H9 (cell line): Measurements from ENCODE around the gene PDZD4. TPM values are rescaled to one million over a fixed set of nuclear protein-coding genes. Genes with fewer than 3 reads are reported as not detected.
A peak's percentile ranks its signal among the peaks of the same experiment; 100 is the strongest.

Experiments used
- DNase-seq: peaks from one replicate; pipeline ENCODE4 v3.0.0-alpha.2; 2017
- H2AFZ ChIP-seq: one replicate; pipeline ENCODE4 v1.6.1; 2013; ENCODE audit warnings: mild to moderate bottlenecking, low read length, control low read depth, moderate library complexity
- H2AK5ac ChIP-seq: 2 replicates; pipeline ENCODE4 v1.6.1; 2013; ENCODE audit warnings: low read length, control low read depth, mixed read lengths; ENCODE audit not compliant: insufficient read length
- H2BK120ac ChIP-seq: one replicate; pipeline ENCODE4 v1.6.1; 2013; ENCODE audit warnings: low read depth, mild to moderate bottlenecking, low read length, control low read depth, inconsistent platforms; ENCODE audit not compliant: poor library complexity, severe bottlenecking
- H2BK12ac ChIP-seq: 2 replicates; pipeline ENCODE4 v1.6.1; 2013; ENCODE audit warnings: low read length, control low read depth, mixed read lengths, low read depth; ENCODE audit not compliant: insufficient read length
- H2BK15ac ChIP-seq: 2 replicates; pipeline ENCODE4 v1.6.1; 2013; ENCODE audit warnings: low read depth, low read length, control low read depth
- H2BK20ac ChIP-seq: one replicate; pipeline ENCODE4 v1.6.1; 2013; ENCODE audit warnings: low read depth, mild to moderate bottlenecking, low read length, control low read depth, inconsistent platforms; ENCODE audit not compliant: poor library complexity, severe bottlenecking
- H2BK5ac ChIP-seq: 2 replicates; pipeline ENCODE4 v1.6.1; 2013; ENCODE audit warnings: low read length, control low read depth, mixed read lengths; ENCODE audit not compliant: insufficient read length
- H3K14ac ChIP-seq: 2 replicates; pipeline ENCODE4 v1.6.1; 2013; ENCODE audit warnings: low read length, control low read depth; ENCODE audit not compliant: insufficient read depth
- H3K18ac ChIP-seq: 2 replicates; pipeline ENCODE4 v1.6.1; 2013; ENCODE audit warnings: low read depth, mild to moderate bottlenecking, mixed read lengths, low read length, control low read depth; ENCODE audit not compliant: insufficient read length
- H3K23ac ChIP-seq: 2 replicates; pipeline ENCODE4 v1.6.1; 2013; ENCODE audit warnings: low read length, control low read depth, mixed read lengths, low read depth; ENCODE audit not compliant: insufficient read length
- H3K23me2 ChIP-seq: 2 replicates; pipeline ENCODE4 v1.6.1; 2013; ENCODE audit warnings: low read depth, mild to moderate bottlenecking, mixed read lengths, low read length, control low read depth; ENCODE audit not compliant: insufficient read length, poor library complexity, severe bottlenecking
- H3K27ac ChIP-seq: 2 replicates; pipeline ENCODE4 v1.5.1; 2013; ENCODE audit warnings: low read length, control low read depth, mixed read lengths, low read depth; ENCODE audit not compliant: insufficient read length
- H3K27me3 ChIP-seq: 2 replicates; pipeline ENCODE4 v1.6.1; 2013; ENCODE audit warnings: low read length, control low read depth, inconsistent platforms; ENCODE audit not compliant: insufficient read depth
- H3K4ac ChIP-seq: 2 replicates; pipeline ENCODE4 v1.6.1; 2013; ENCODE audit warnings: low read depth, mild to moderate bottlenecking, control low read depth, inconsistent platforms, low read length, moderate library complexity
- H3K4me1 ChIP-seq: 2 replicates; pipeline ENCODE4 v1.6.1; 2013; ENCODE audit warnings: low read length, control low read depth, inconsistent platforms; ENCODE audit not compliant: insufficient read depth
- H3K4me2 ChIP-seq: 2 replicates; pipeline ENCODE4 v1.6.1; 2013; ENCODE audit warnings: low read length, control low read depth, mixed read lengths; ENCODE audit not compliant: insufficient read length, insufficient read depth
- H3K56ac ChIP-seq: 2 replicates; pipeline ENCODE4 v1.6.1; 2013; ENCODE audit warnings: low read depth, mild to moderate bottlenecking, mixed read lengths, low read length, control low read depth; ENCODE audit not compliant: insufficient read length
- H3K79me1 ChIP-seq: 2 replicates; pipeline ENCODE4 v1.6.1; 2013; ENCODE audit warnings: low read depth, mild to moderate bottlenecking, moderate library complexity, low read length, control low read depth, inconsistent platforms; ENCODE audit not compliant: insufficient read depth, poor library complexity, severe bottlenecking
- H3K79me2 ChIP-seq: 2 replicates; pipeline ENCODE4 v1.6.1; 2013; ENCODE audit warnings: low read length, control low read depth, inconsistent platforms; ENCODE audit not compliant: insufficient read depth
- H3K9ac ChIP-seq: 2 replicates; pipeline ENCODE4 v1.6.1; 2013; ENCODE audit warnings: low read length, control low read depth, mixed read lengths; ENCODE audit not compliant: insufficient read length; ENCODE audit errors: extremely low read depth
- H3K9me3 ChIP-seq: one replicate; pipeline ENCODE4 v1.6.1; 2013; ENCODE audit warnings: low read depth, low read length, inconsistent platforms; ENCODE audit not compliant: control insufficient read depth
- H3T11ph ChIP-seq: one replicate; pipeline ENCODE4 v1.6.1; 2013; ENCODE audit warnings: mild to moderate bottlenecking, low read length, control low read depth, inconsistent platforms
- H4K20me1 ChIP-seq: one replicate; pipeline ENCODE4 v1.6.1; 2013; ENCODE audit not compliant: control insufficient read depth, insufficient read length, insufficient read depth
- H4K5ac ChIP-seq: 2 replicates; pipeline ENCODE4 v1.6.1; 2013; ENCODE audit warnings: low read depth, mild to moderate bottlenecking, mixed read lengths, low read length, control low read depth; ENCODE audit not compliant: insufficient read length
- H4K8ac ChIP-seq: replicated peaks from 2 replicates; pipeline ENCODE4 v1.6.1; 2013; ENCODE audit warnings: low read length, control low read depth, mixed read lengths, low read depth; ENCODE audit not compliant: insufficient read length
- H4K91ac ChIP-seq: 2 replicates; pipeline ENCODE4 v1.6.1; 2013; ENCODE audit warnings: low read depth, mild to moderate bottlenecking, moderate library complexity, mixed read lengths, low read length, control low read depth; ENCODE audit not compliant: insufficient read length
- H3K27ac Mint-ChIP-seq, 3 experiments: 2 replicates in 2 of 3; 3 replicates in 1 of 3; pipeline ENCODE4 v1.8.0; 2020 to 2021; ENCODE audit warnings: mixed read lengths in 3 of 3, mild to moderate bottlenecking in 1 of 3, moderate library complexity in 1 of 3
- H3K27me3 Mint-ChIP-seq: 2 replicates; pipeline ENCODE4 v1.8.0; 2021; ENCODE audit warnings: low read depth, mild to moderate bottlenecking, moderate library complexity, mixed read lengths
- H3K36me3 Mint-ChIP-seq, 3 experiments: 2 replicates in 2 of 3; 3 replicates in 1 of 3; pipeline ENCODE4 v1.8.0; 2020 to 2021; ENCODE audit warnings: low read depth in 3 of 3, mixed read lengths in 3 of 3; ENCODE audit not compliant: insufficient read depth in 1 of 3
- H3K4me1 Mint-ChIP-seq, 2 experiments: 2 replicates each; pipeline ENCODE4 v1.8.0; 2020; ENCODE audit warnings: mixed read lengths in 2 of 2
- H3K4me3 Mint-ChIP-seq, 2 experiments: 2 replicates in 1 of 2; 3 replicates in 1 of 2; pipeline ENCODE4 v1.8.0; 2020 to 2021; ENCODE audit warnings: mild to moderate bottlenecking in 2 of 2, mixed read lengths in 2 of 2, moderate library complexity in 1 of 2
- H3K9me3 Mint-ChIP-seq, 2 experiments: 2 replicates in 1 of 2; 3 replicates in 1 of 2; pipeline ENCODE4 v1.8.0; 2020; ENCODE audit warnings: mild to moderate bottlenecking in 2 of 2, mixed read lengths in 2 of 2, moderate library complexity in 1 of 2
- CTCF ChIP-seq: fragments of 200-600 bp; sonication (generic); conservative IDR thresholded peaks from 3 replicates; pipeline ENCODE4 v1.8.0; 2021; ENCODE audit warnings: antibody characterized with exemption, mild to moderate bottlenecking
- WGBS: extraction: QIAGEN DNeasy Blood & Tissue Kit; methylation state at CpG from one replicate; pipeline ENCODE4 v1.1.7; 2013; ENCODE audit warnings: missing lambda C conversion rate, low lambda C conversion rate, mixed read lengths; ENCODE audit not compliant: insufficient read length; ENCODE audit errors: extremely low coverage; 5-methylcytosine and 5-hydroxymethylcytosine counted together
- total RNA-seq: library from RNA; stranded (reverse); gene quantifications from 2 replicates; pipeline ENCODE4 v1.2.1, GENCODE V29; 2021

The PDZD4 gene
- total RNA-seq, 1 experiment from 2014 or later: 110 TPM

DNA sequence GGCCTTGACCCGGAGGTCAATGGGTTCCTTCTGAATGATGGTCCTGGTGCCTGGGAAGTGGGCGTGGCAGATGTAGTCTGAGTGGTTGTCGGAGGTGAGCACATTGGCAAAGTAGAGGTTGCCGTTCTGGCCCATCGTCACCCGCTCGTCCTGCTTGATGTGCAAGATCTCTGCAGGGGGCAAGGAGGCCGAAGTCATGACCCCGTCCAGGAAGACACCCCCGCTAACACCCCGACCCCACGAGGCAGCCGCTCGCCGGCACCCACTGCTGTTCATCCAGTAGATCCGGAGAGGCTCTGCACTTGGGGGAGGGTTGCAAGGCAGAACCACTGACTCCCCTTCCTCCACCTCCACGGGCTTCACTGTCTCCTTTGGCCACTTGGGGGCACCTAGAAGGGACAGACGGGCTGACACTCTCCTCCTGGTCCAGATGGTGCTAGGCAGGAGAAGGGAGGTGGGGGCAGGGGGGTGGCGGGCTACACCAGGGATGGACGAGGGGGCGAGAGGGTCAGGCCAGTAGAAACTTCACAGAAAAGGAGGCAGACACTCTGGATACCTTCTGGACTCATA is 40.5 kb upstream of the PDZD4 start:
- H3K4me1 ChIP-seq: no peaks in the 10 kb centered on the region
- no peak overlapping the region for H3T11ph ChIP-seq
- peak; percentile 27; the same call in 1 of the 3 replicates for TF ChIP-seq CTCF
- H3K36me3 Mint-ChIP-seq: peaks cover 7 to 33% (median 19%) of the 10 kb centered on the region in 3 experiments
- H3K9me3 ChIP-seq: peaks cover 8% of the 10 kb centered on the region
- no peaks in the 10 kb centered on the region for H3K27me3 ChIP-seq
- H2BK5ac ChIP-seq: no peak overlapping the region
- H3K9me3 Mint-ChIP-seq: peaks cover 64 to 88% of the 10 kb centered on the region in 2 experiments
- no peak overlapping the region for H2BK12ac ChIP-seq
- no peaks in the 10 kb centered on the region; the same call in 1 of the 2 replicates for H3K27me3 Mint-ChIP-seq
- no peak for DNase-seq
- H3K23me2 ChIP-seq: no peaks in the 10 kb centered on the region
- H3K4me2 ChIP-seq: no peak overlapping the region
- no peak overlapping the region for H3K27ac ChIP-seq
- no peak overlapping the region for H3K14ac ChIP-seq
- H3K79me1 ChIP-seq: no peaks in the 10 kb centered on the region
- H2AFZ ChIP-seq: no peak overlapping the region
- H4K8ac ChIP-seq: no peak overlapping the region
- H3K18ac ChIP-seq: no peak overlapping the region
- no peak overlapping the region for H4K5ac ChIP-seq
- H4K91ac ChIP-seq: no peak overlapping the region
- H2BK15ac ChIP-seq: no peak overlapping the region
- H3K9ac ChIP-seq: no peak overlapping the region
- no peak overlapping the region for H3K23ac ChIP-seq
- no peak overlapping the region for H2AK5ac ChIP-seq
- H3K4me3 Mint-ChIP-seq: no peak overlapping the region; a peak in 1 of 5 replicates
- no peaks in the 10 kb centered on the region for H4K20me1 ChIP-seq
- no peak overlapping the region; a peak in 1 of 7 replicates for H3K27ac Mint-ChIP-seq
- H2BK120ac ChIP-seq: no peak overlapping the region
- H3K79me2 ChIP-seq: no peaks in the 10 kb centered on the region
- WGBS: no CpG with 5 or more reads among the region's 21 CpGs
- no peak overlapping the region for H3K4ac ChIP-seq
- H3K56ac ChIP-seq: no peak overlapping the region
- peaks cover 2 to 26% of the 10 kb centered on the region in 2 experiments; a peak in 3 of 4 replicates for H3K4me1 Mint-ChIP-seq
- H2BK20ac ChIP-seq: no peak overlapping the region
